Stimulated activated CD8-positive, alpha-beta memory T cell treated with anti-CD3 and anti-CD28 coated beads, Interleukin-7, amount 100 ng/mL, for 48 hours (primary cell): ENCODE measurements around the gene PLCD4.
A peak's percentile ranks its signal among the peaks of the same experiment; 100 is the strongest.

ENCODE experiments used
- DNase-seq, 2 donors: peaks; one replicate each; pipeline ENCODE4 v3.0.0-alpha.2; 2020; ENCODE audit warnings: low read depth in 1 of 2; ENCODE audit errors: extremely low read depth in 1 of 2

Gene PLCD4

GRCh38 chr2:218607436-218608115, at the start of gene PLCD4:
Gene PLCD4, plus strand, starts transcription at chr2:218607899. Its CDS starts 7,841 bp downstream, at chr2:218615740.
- no peak for DNase-seq

GRCh38 chr2:218557941-218558340, 49.8 kb upstream of the PLCD4 start:
- no peak for DNase-seq

- no peak for DNase-seq
Observed at GRCh38 chr2:218558986-218559385, 48.7 kb upstream of the PLCD4 start.

GRCh38 chr2:218564056-218564455, 43.6 kb upstream of the PLCD4 start:
- no peak for DNase-seq

GRCh38 chr2:218566296-218566695, 41.4 kb upstream of the PLCD4 start:
- no peak for DNase-seq

GRCh38 chr2:218567797-218568189, 39.9 kb upstream of the PLCD4 start:
- peak in 1 of 2 donors; percentile 60 for DNase-seq

- DNase-seq: peak; percentile 99 to 100
Observed at GRCh38 chr2:218568190-218569037, 39.3 kb upstream of the PLCD4 start, which contains the start of the genes CNOT9 and USP37. Gene CNOT9, plus strand, starts transcription at chr2:218568839. Its CDS starts 116 bp downstream, at chr2:218568955. Gene USP37, minus strand, starts transcription at chr2:218568351. Its CDS starts 9,698 bp downstream, at chr2:218558653.

GRCh38 chr2:218569038-218569431, 38.7 kb upstream of the PLCD4 start:
- peak; percentile 36 to 56 for DNase-seq

- DNase-seq: peak in 1 of 2 donors; percentile 18
Observed at GRCh38 chr2:218569661-218570500, 37.8 kb upstream of the PLCD4 start.

- no peak for DNase-seq
Observed at GRCh38 chr2:218570850-218571249, 36.8 kb upstream of the PLCD4 start.

GRCh38 chr2:218576854-218577253, 30.8 kb upstream of the PLCD4 start:
- no peak for DNase-seq

- DNase-seq: no peak
Observed at GRCh38 chr2:218577482-218578220, 30.0 kb upstream of the PLCD4 start.

GRCh38 chr2:218578272-218578877, 29.3 kb upstream of the PLCD4 start:
- DNase-seq: no peak

- DNase-seq: no peak
Observed at GRCh38 chr2:218582076-218582475, 25.6 kb upstream of the PLCD4 start.

GRCh38 chr2:218583983-218584850, 23.5 kb upstream of the PLCD4 start:
- DNase-seq: no peak

GRCh38 chr2:218585541-218585940, 22.2 kb upstream of the PLCD4 start:
- no peak for DNase-seq

GRCh38 chr2:218605432-218605831, 2.3 kb upstream of the PLCD4 start:
- no peak for DNase-seq

- no peak for DNase-seq
Observed at GRCh38 chr2:218615868-218616315, 8.2 kb downstream of the PLCD4 start.
